GM18517 (cell line): ENCODE measurements around the gene CNST.
"Not testable (repeated sequence)": the region's sequence is repeated elsewhere in the genome, so short reads cannot be mapped to it uniquely, and the experiment has no call there.

ENCODE experiments used
- ATAC-seq: cut with Tn5 transposase; IDR thresholded peaks from one replicate; pipeline ENCODE4 v1.9.1; 2021; ENCODE audit warnings: mild to moderate bottlenecking, moderate library complexity; ENCODE audit not compliant: unreplicated experiment

CNST gene

GRCh38 chr1:246583448-246584185 is 17.4 kb downstream of the CNST start:
- ATAC-seq, result no peak

GRCh38 chr1:246587032-246587431 is 20.8 kb downstream of the CNST start:
- ATAC-seq, result no peak

- no peak for ATAC-seq
Measured at GRCh38 chr1:246587606-246588005, 21.4 kb downstream of the CNST start.

DNA sequence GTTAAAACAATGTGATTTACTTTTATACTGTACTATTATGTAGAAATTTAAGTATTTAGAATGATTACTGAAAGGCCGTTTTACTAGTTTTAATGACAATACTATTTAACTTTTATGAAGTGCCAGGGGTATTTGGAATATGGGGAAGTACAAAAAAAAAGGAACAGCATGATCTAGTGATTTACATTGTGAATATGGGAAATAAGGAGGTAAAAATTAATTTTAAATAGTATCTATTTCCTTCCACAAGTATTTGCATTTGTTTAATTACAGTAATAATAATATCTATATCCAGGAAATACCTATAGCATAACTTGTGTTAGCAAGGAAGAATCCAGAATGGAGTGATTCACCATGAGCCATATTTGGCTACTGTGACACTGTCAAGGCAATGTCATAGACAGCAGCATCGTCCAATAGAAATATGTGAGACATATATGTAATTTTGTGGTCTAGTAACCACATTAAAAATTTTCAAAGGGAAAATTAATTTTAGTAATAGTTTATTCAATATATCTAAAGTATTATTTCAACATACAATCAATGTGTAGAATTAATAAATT is 22.0 kb downstream of the CNST start:
- no peak for ATAC-seq

DNA sequence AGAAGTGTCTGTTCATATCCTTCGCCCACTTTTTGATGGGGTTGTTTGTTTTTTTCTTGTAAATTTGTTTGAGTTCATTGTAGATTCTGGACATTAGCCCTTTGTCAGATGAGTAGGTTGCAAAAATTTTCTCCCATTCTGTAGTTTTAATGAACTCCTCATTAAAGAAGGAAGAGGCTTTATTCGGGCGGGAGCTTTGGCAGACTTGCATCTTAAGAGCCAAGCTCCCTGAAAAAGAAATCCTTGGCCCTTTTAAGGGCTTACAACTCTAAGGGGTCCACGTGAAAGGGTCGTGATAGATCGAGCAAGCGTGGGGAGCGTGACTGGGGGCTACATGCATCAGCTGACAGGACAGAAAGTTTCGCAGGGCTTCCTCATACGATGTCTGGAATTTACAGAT is 23.7 kb downstream of the CNST start:
- ATAC-seq, result not testable (repeated sequence)

GRCh38 chr1:246591047-246591446 is 24.8 kb downstream of the CNST start:
- peak; percentile 36 for ATAC-seq

DNA sequence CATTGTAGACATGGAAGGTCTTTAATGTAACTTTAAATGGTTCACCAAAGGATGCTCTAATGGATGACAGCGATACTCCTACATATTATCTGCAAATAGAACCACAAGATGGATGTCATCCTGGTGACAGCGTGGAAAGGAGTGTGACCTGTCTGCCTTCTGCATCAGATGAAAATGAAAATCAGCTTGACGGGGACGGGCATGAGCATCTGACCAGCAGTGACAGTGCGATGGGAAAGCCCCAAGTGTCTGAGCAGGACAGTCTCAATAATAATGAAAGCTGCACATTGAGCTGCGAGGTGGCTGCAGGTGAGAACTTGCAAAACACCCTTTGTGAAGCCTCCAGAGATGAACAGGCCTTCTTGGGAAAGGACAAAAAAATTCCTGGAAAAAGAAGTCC is 25.2 kb downstream of the CNST start:
- ATAC-seq, result peak; percentile 95

DNA sequence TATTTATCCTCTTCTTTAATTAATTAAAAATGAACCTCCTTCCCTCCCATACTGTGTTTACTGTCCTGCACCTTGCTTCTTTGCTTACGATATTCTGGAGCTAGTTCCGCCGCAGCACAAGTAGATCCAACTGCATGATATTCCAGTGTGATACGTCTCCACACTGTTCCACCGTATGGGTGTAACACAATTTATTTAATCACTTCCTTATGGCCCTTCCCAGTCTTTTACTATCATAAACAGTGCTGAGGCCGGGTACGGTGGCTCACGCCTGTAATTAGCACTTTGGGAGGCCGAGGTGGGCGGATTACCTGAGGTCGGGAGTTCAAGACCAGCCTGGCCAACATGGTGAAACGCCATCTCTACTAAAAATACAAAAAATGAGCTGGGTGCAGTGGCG is 25.7 kb downstream of the CNST start:
- ATAC-seq, result no peak

GRCh38 chr1:246592695-246593094 is 26.4 kb downstream of the CNST start:
- no peak for ATAC-seq

- no peak for ATAC-seq
Measured at GRCh38 chr1:246595146-246595545, 28.9 kb downstream of the CNST start.

DNA sequence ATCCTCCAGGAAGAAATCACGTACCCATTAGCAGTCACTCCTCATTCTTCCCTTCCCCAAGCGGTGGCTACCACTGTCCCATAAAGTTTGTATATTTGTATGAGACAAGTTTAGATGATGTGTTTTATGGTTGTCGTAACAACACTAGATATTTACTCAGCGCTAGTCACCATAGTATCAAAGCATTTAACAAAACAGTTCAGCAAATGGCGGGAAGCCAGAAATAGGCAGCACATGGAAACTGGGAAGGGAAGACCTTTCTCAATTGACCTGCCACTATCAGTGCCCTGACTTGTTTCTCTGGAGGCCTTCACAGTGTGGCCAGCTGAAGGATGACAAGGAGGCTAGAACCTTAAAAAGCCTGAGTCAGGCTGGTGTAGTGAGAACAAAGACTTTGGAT is 31.1 kb downstream of the CNST start:
- no peak for ATAC-seq

DNA sequence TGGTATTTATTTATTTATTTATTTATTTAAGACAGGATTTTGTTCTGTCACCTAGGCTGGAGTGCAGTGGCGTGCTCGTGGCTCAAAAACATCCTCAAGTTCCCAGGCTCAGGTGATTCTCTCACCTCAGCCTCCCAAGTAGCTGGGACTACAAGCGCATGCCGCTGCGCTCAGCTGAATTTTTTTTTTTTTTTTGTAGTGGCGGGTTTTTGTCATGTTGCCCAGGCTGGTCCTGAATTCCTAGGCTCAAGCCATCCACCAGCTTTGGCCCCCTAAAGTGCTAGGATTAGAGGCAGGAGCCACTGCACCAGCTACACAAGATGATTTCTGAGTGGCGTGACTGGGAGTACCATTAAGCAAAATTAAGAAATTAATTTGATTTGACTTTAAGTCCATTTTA is 31.7 kb downstream of the CNST start:
- ATAC-seq, result no peak

DNA sequence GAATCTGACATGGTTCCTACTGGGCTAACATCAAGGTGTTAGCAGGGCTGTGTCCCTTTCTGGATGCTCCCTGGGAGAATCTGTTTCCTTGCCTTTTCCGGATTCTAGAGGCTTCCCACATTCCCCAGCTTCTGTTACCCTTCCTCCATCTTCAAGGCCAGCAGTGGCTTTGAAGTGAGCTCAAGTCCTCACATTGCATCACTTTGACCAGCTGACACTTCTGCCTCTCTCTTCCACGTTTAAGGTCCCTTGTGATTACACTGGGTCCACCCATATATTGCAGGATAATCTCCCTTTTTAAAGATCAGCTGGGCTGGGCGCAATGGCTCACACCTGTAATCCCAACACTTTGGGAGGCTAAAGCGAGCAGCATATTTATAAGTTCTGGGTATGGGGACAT is 33.1 kb downstream of the CNST start:
- no peak for ATAC-seq

- ATAC-seq, result no peak
Measured at GRCh38 chr1:246600579-246600978, 34.3 kb downstream of the CNST start.

DNA sequence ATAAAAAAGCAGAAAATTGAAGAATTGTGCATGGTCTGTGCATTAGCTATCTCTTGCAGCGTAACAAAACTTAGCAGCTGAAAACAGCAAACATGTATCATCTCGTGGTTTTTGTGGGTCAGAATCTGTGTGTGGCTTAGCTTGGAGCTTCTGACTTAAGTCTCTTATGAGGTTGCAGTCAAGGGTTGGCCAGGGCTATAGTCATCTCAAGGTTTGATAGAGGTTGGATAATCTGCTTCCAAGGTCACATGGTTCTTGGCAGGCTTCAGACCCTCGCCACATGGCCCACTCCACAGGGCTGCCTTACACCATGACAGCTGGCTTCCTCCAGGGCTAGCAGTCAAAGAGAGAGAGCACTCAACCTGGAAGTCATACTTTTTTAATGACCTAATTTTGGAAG is 35.9 kb downstream of the CNST start:
- ATAC-seq, result no peak

DNA sequence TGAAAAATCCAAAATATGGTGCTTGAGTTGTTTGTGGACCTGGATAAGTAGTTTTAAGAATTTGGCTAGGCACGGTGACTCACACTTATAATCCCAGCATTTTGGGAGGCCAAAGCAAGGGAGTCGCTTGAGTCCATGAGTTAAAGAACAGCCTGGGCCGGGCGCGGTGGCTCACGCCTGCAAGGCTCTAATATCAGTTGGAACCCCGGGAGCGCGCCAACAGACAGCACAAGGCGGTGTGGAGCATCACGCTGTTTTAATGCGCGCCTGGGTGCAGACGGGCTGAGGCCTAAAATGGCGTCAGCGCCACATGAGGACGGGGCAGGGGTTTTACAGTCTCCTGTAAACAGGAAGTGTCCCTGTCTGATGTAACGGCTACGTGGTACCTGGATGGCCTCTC is 39.0 kb downstream of the CNST start:
- not testable (repeated sequence) for ATAC-seq

DNA sequence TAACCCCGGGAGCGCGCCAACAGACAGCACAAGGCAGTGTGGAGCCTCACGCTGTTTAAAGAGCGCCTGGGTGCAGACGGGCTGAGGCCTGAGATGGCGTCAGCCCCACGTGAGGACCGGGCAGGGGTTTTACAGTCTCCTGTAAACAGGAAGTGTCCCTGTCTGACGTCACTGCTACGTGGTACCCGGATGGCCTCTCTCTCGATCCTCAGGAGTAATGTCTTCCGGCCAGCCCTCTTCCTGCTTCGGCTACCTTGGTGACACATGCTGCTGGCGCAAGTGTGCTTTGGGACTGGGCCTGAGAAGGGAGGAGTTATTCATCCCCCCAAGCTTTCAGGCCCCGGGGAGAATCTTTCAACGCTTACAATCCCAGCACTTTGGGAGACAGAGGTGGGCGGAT is 41.2 kb downstream of the CNST start:
- ATAC-seq, result no peak

DNA sequence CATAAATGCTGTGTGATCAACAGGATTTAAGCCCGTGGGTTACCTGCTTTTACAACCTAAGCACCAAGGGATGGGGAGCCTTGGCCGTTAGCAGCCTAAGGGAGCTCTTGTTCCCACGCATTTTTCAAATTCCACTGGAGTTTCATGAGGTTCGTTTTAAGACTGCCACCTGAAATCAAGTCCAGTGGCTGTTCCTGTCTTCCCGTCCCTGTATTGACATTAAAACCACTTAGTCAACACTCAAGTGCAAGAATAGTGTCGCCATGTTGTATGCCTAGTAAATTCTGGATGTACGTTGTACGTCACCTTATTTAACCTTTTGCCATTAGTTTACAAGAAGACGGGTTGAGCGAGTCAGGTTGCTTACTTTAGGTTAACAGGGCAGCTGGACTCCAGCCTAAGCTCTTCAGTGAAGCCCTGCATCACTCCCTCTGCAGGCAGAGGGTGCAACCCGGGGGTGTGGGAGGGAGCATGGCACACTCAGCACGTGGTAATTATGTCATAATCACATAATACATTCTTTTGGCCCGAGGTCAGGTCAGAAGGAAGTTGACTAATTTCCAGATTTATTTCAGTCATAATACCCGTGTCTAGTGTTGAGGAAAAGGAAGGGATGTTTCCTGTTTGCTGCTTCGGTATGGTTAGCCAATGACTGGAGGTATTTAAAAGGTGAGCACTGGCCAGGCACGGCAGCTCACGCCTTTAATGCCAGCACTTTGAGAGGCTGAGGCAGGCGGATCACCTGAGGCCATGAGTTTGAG is 42.5 kb downstream of the CNST start:
- ATAC-seq, result peak; percentile 66

DNA sequence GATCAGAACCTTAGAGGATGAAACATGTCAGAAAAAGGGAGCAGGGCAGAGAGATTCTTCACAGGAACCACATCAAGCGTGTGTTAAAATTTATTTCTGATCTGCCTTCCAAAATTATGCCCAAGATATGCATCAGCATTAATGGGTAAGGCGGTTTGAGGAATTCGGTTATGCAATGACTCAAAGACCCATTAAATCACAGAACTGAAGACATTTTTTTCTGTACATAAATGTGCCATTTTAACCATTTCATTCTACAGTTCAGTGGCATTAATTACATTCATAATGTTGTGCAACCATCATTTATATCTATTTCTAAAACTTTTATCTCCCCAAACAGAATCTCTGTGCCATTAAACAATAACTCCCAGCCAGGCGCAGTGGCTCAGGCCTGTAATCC is 43.4 kb downstream of the CNST start:
- ATAC-seq, result no peak

GRCh38 chr1:246613096-246613758 is 47.0 kb downstream of the CNST start:
- ATAC-seq, result no peak

- no peak for ATAC-seq
Measured at GRCh38 chr1:246617156-246617555, 50.9 kb downstream of the CNST start.

- no peak for ATAC-seq
Measured at GRCh38 chr1:246617768-246618167, 51.5 kb downstream of the CNST start.
